Gastroesophageal sphincter (tissue), 4 donors: ENCODE data around the gene SUSD3. TPM values are rescaled to one million over a fixed set of nuclear protein-coding genes. Genes with fewer than 3 reads are reported as not detected.
A peak's percentile ranks its signal among the peaks of the same experiment; 100 is the strongest.

Experiments
- ATAC-seq: fragments of 150-250 bp; one replicate; pipeline ENCODE4 v1.9.1; 2016; ENCODE audit warnings: mild to moderate bottlenecking, moderate library complexity
- H3K27ac ChIP-seq, 4 donors: fragments of 200-600 bp; sonication (generic) in 3 of 4; 1 replicate in 3 of 4; 2 replicates in 1 of 4; pipeline ENCODE4 v1.5.1; 2016 to 2019
- H3K27me3 ChIP-seq: fragments of 200-600 bp; sonication (generic); one replicate; pipeline ENCODE4 v1.5.1; 2019
- H3K36me3 ChIP-seq, 2 donors: fragments of 200-600 bp; sonication (generic); one replicate each; pipeline ENCODE4 v1.5.1; 2019; ENCODE audit warnings: control low read depth in 1 of 2
- H3K4me1 ChIP-seq, 3 donors: fragments of 200-600 bp; sonication (generic); 1 replicate in 2 of 3; 2 replicates in 1 of 3; pipeline ENCODE4 v1.5.1; 2016 to 2019; ENCODE audit warnings: control low read depth in 2 of 3
- H3K4me3 ChIP-seq, 2 donors: fragments of 200-600 bp; sonication (generic); one replicate each; pipeline ENCODE4 v1.5.1; 2019; ENCODE audit warnings: mild to moderate bottlenecking in 1 of 2, moderate library complexity in 1 of 2
- H3K9me3 ChIP-seq, 3 donors: fragments of 200-600 bp; sonication (generic); one replicate each; pipeline ENCODE4 v1.5.1; 2017 to 2019; ENCODE audit warnings: control low read depth in 2 of 3
- EP300 ChIP-seq: sonication (generic); formaldehyde crosslinking; IDR thresholded peaks from one replicate; pipeline ENCODE4 v1.6.1; 2017; ENCODE audit warnings: antibody characterized with exemption, mild to moderate bottlenecking
- POLR2A ChIP-seq, 2 donors: fragments of 450-650 bp; IDR thresholded peaks; one replicate each; pipeline ENCODE4 v1.6.1; 2017; ENCODE audit warnings: antibody characterized with exemption in 2 of 2, mild to moderate bottlenecking in 2 of 2, moderate library complexity in 1 of 2
- POLR2AphosphoS5 ChIP-seq: sonication (generic); formaldehyde crosslinking; IDR thresholded peaks from one replicate; pipeline ENCODE4 v1.6.1; 2017; ENCODE audit warnings: antibody characterized with exemption
- WGBS, 2 donors: methylation state at CpG; one replicate each; pipeline ENCODE4 v1.1.5; 2018; ENCODE audit warnings: low coverage in 1 of 2; 5-methylcytosine and 5-hydroxymethylcytosine counted together
- total RNA-seq, 4 donors: library from RNA; depleted of rRNA; stranded (reverse); fragments of >200 nt; gene quantifications; one replicate each; pipeline ENCODE4 v1.1.0, GENCODE V29; 2016
- TF ChIP-seq, protein P1 (sequence below), 4 experiments: fragments of 200-600 bp in 2 of 4; fragments of 450-650 bp in 2 of 4; sonication (generic) in 1 of 4; IDR thresholded peaks; one replicate each; pipeline ENCODE4 v1.5.1; 2017 to 2019; ENCODE audit warnings: antibody characterized with exemption in 4 of 4, mild to moderate bottlenecking in 2 of 4, moderate library complexity in 2 of 4

Gene SUSD3
- total RNA-seq, 4 donors from 2014 or later: 1.5 to 4.7 (median 2.1) TPM; not detected in 1

DNA sequence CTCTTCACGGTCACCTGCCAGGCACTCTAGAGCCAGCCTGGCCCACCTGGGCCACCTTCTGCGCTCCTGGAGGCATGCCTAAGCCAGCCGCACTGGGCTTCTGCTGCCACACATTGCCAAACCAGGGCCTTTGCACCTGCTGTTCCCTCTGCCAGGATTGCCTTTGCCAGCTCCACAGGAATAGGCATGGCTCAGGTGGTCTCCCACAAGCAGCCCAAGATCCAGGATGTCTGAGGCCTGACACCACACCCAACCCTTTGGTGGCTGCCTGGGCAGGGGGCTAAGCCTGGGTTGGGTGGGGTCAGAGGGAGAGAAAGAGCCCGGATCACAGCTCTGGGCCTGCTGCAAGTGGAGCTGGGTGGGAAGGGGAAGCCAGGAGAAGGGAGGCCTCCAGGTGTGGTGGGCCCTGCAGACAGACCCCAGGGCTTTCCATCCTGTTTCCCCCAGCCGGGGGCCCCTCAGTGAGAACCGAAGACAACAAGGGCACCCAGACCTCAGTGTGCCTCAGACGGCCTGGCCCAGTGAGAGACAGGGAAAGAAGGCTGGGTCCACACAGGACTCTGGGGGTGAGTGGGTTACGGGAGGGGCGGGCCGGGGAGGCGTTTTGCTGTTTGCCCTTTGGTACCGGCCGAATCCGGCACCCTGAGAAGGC, 672 bp upstream of the SUSD3 start:
- H3K4me1 ChIP-seq: peaks cover 0 to 27% (median 12%) of the 10 kb centered on the region in 3 donors
- H3K9me3 ChIP-seq: no peaks in the 10 kb centered on the region
- no peaks in the 10 kb centered on the region for H3K36me3 ChIP-seq
- ATAC-seq: no peak
- H3K27ac ChIP-seq: peak overlapping the region in 2 of 4 donors; percentile 57 to 68
- peak overlapping the region in 1 of 2 donors; percentile 61 for H3K4me3 ChIP-seq
- H3K27me3 ChIP-seq: peaks cover 18% of the 10 kb centered on the region
- WGBS, 2 donors: 0% methylated on average over 1 of the region's 14 CpGs; no CpG with 5 or more reads in 1 of the 2 donors
- TF ChIP-seq EP300 (no peak), POLR2AphosphoS5 (no peak), POLR2A (IDR thresholded peaks at IDR 0.05) (no peak)
- TF ChIP-seq, protein P1, sequence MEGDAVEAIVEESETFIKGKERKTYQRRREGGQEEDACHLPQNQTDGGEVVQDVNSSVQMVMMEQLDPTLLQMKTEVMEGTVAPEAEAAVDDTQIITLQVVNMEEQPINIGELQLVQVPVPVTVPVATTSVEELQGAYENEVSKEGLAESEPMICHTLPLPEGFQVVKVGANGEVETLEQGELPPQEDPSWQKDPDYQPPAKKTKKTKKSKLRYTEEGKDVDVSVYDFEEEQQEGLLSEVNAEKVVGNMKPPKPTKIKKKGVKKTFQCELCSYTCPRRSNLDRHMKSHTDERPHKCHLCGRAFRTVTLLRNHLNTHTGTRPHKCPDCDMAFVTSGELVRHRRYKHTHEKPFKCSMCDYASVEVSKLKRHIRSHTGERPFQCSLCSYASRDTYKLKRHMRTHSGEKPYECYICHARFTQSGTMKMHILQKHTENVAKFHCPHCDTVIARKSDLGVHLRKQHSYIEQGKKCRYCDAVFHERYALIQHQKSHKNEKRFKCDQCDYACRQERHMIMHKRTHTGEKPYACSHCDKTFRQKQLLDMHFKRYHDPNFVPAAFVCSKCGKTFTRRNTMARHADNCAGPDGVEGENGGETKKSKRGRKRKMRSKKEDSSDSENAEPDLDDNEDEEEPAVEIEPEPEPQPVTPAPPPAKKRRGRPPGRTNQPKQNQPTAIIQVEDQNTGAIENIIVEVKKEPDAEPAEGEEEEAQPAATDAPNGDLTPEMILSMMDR (IDR thresholded peaks at IDR 0.05): no peak

DNA sequence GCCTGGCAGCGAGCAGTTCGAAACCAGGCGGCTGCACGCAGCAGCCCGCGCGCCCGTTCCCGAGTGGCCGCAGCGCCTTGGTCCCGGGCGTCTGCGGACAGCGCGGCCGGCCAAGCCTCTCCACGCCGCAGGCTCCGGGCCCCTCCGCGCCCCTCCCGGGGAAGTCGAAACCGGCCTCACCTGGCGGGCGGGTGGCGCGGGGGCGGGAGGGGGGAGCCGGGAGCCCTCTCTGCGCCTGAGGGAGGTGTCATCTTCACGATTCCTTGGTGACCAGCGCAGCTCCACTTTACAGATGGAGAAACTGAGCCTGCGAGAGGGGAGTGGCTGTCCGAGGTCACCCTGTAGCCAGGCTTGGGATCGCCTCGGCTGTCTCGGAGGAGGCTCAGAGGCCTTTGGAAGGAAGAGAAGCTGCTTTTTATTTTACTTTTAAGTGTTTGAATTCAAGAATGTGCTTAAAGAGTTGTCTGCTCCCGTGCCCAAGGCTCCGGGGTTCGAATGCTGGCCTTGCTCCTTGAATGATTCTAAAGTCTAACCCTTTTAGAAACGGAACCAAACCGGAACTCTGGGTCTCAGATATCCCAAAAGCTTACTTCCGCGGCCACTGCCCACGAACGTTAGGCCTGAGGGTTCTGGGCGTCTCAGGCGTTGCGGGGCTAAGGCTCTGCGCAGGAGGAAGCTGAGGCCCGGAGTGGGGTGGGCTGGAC, 662 bp downstream of the SUSD3 start:
- Histone ChIP-seq H3K27ac (peak overlapping the region in 3 of 4 donors; percentile 44 to 68 (median 57)), H3K4me3 (peak overlapping the region; percentile 29 to 61), H3K27me3 (peaks cover 18% of the 10 kb centered on the region), H3K4me1 (peaks cover 0 to 27% (median 12%) of the 10 kb centered on the region in 3 donors), H3K36me3 (no peaks in the 10 kb centered on the region), H3K9me3 (no peaks in the 10 kb centered on the region)
- peak; percentile 22 for ATAC-seq
- TF ChIP-seq, protein P1 (IDR thresholded peaks at IDR 0.05): no peak
- no peak for TF ChIP-seq POLR2A (IDR thresholded peaks at IDR 0.05)
- TF ChIP-seq POLR2AphosphoS5: no peak
- WGBS, 2 donors: 66 to 76% methylated on average over 11 to 13 of the region's 53 CpGs

GRCh38 chr9:93059715-93060578, 1.4 kb downstream of the SUSD3 start:
- H3K9me3 ChIP-seq: no peaks in the 10 kb centered on the region
- 78% methylated on average over 6 of the region's 7 CpGs; no CpG with 5 or more reads in 1 of the 2 donors for WGBS, 2 donors
- peak overlapping the region in 1 of 2 donors; percentile 61 for H3K4me3 ChIP-seq
- no peak for TF ChIP-seq POLR2AphosphoS5
- TF ChIP-seq POLR2A (IDR thresholded peaks at IDR 0.05): no peak
- TF ChIP-seq, protein P1 (IDR thresholded peaks at IDR 0.05): no peak
- no peak for TF ChIP-seq EP300
- H3K4me1 ChIP-seq: peaks cover 0 to 27% (median 12%) of the 10 kb centered on the region in 3 donors
- ATAC-seq: no peak
- no peak overlapping the region for H3K27ac ChIP-seq
- H3K36me3 ChIP-seq: no peaks in the 10 kb centered on the region
- H3K27me3 ChIP-seq: peaks cover 18% of the 10 kb centered on the region

- peaks cover 0 to 27% (median 12%) of the 10 kb centered on the region in 3 donors for H3K4me1 ChIP-seq
- no peaks in the 10 kb centered on the region for H3K9me3 ChIP-seq
- no peak overlapping the region for H3K4me3 ChIP-seq
- peaks cover 18% of the 10 kb centered on the region for H3K27me3 ChIP-seq
- TF ChIP-seq EP300 (no peak), POLR2A (IDR thresholded peaks at IDR 0.05) (no peak), POLR2AphosphoS5 (no peak)
- TF ChIP-seq, protein P1 (IDR thresholded peaks at IDR 0.05): no peak
- no peaks in the 10 kb centered on the region for H3K36me3 ChIP-seq
- H3K27ac ChIP-seq: no peak overlapping the region
- no peak for ATAC-seq
- WGBS, 2 donors: 80 to 96% methylated on average over 2 to 4 of the region's 8 CpGs
Measured at GRCh38 chr9:93060746-93061259, 2.3 kb downstream of the SUSD3 start.
